ENCODE results near the gene ORMDL3.

DNA sequence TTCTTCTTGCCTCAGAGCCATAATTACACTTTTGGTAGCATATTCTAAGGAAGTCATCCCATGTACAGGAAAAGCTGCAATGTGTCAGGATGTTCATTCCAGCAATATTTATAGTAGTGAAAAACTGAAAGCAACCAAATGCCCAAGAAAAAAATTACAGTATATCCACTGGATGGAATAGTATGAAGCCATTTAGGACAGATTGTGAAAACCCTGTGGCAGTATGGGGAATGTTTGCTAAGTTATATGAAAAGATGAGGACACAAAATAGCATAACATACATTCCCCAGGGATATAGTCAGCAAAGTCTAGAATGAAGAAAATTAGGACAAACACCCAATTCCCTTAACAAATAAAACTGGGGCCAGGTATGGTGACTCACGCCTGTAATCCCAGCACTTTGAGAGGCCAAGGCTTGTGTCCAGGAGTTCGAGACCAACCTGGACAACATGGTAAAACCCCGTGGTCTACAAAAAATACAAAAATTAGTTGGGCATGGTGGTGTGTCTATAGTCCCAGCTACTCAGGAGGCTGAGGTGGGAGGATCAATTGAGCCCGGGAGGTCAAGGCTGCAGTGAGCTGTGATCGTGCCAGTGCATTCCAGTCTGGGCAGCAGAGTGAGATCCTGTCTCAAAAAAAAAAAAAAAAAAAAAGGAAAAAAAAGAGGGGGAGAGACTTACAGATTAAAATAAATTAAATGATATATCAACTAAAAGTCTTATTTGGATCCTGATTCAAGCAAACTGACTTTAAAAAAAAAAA, 2.4 kb upstream of the ORMDL3 start:
- TF ChIP-seq, protein P1, sequence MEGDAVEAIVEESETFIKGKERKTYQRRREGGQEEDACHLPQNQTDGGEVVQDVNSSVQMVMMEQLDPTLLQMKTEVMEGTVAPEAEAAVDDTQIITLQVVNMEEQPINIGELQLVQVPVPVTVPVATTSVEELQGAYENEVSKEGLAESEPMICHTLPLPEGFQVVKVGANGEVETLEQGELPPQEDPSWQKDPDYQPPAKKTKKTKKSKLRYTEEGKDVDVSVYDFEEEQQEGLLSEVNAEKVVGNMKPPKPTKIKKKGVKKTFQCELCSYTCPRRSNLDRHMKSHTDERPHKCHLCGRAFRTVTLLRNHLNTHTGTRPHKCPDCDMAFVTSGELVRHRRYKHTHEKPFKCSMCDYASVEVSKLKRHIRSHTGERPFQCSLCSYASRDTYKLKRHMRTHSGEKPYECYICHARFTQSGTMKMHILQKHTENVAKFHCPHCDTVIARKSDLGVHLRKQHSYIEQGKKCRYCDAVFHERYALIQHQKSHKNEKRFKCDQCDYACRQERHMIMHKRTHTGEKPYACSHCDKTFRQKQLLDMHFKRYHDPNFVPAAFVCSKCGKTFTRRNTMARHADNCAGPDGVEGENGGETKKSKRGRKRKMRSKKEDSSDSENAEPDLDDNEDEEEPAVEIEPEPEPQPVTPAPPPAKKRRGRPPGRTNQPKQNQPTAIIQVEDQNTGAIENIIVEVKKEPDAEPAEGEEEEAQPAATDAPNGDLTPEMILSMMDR (conservative IDR thresholded peaks at IDR 0.05), result no peak
- no peak for TF ChIP-seq ZFX (IDR thresholded peaks at IDR 0.05)

All from C4-2B (cell line).